ENCODE results near the gene CTNNBIP1.
"Not testable (repeated sequence)": the region's sequence is repeated elsewhere in the genome, so short reads cannot be mapped to it uniquely, and the experiment has no call there.

Gene CTNNBIP1

GRCh38 chr1:9805006-9805508 lies 105.0 kb downstream of the CTNNBIP1 start:
- Histone ChIP-seq H3K4me1 (ENCODE audit: insufficient read depth, insufficient read length) (peaks cover 6% of the 10 kb centered on the region), H3K9ac (ENCODE audit: insufficient read length, low read depth) (no peak overlapping the region), H3K36me3 (ENCODE audit: insufficient read depth, insufficient read length, low read length) (peaks cover 5% of the 10 kb centered on the region), H3K27me3 (ENCODE audit: insufficient read depth, insufficient read length) (no peaks in the 10 kb centered on the region), H3K4me3 (ENCODE audit: insufficient read length, low read depth) (no peak overlapping the region), H3K9me3 (ENCODE audit: insufficient read depth, low read length) (no peaks in the 10 kb centered on the region)
- TF ChIP-seq YY1 (IDR thresholded peaks at IDR 0.05; ENCODE audit: insufficient read depth, insufficient read length): no peak
- TF ChIP-seq ZNF274 (IDR thresholded peaks at IDR 0.05; ENCODE audit: low read depth, low read length): no peak
- TF ChIP-seq SUZ12 (IDR thresholded peaks at IDR 0.05; ENCODE audit: extremely low read depth, insufficient read depth, insufficient read length): no peak
- DNase-seq (ENCODE audit: low read depth, low spot score): no peak

- DNase-seq (ENCODE audit: low read depth, low spot score): not testable (repeated sequence)
These were observed 106.8 kb downstream of the CTNNBIP1 start for GRCh38 chr1:9803003-9803918.

GRCh38 chr1:9801909-9802308 lies 108.2 kb downstream of the CTNNBIP1 start:
- DNase-seq (ENCODE audit: low read depth, low spot score): no peak
- H3K36me3 ChIP-seq (ENCODE audit: insufficient read depth, insufficient read length, low read length): no peaks in the 10 kb centered on the region
- H3K9me3 ChIP-seq (ENCODE audit: insufficient read depth, low read length): no peaks in the 10 kb centered on the region
- H3K9ac ChIP-seq (ENCODE audit: insufficient read length, low read depth): no peak overlapping the region
- H3K4me1 ChIP-seq (ENCODE audit: insufficient read depth, insufficient read length): peaks cover 2% of the 10 kb centered on the region
- H3K27me3 ChIP-seq (ENCODE audit: insufficient read depth, insufficient read length): no peaks in the 10 kb centered on the region
- no peak overlapping the region for H3K4me3 ChIP-seq (ENCODE audit: insufficient read length, low read depth)
- TF ChIP-seq SUZ12 (IDR thresholded peaks at IDR 0.05; ENCODE audit: extremely low read depth, insufficient read depth, insufficient read length) (no peak), YY1 (IDR thresholded peaks at IDR 0.05; ENCODE audit: insufficient read depth, insufficient read length) (no peak), ZNF274 (IDR thresholded peaks at IDR 0.05; ENCODE audit: low read depth, low read length) (no peak)

More at GRCh38 chr1:9803003-9803918, 106.8 kb downstream of the CTNNBIP1 start:
- H3K36me3 ChIP-seq (ENCODE audit: insufficient read depth, insufficient read length, low read length); H3K4me3 ChIP-seq (ENCODE audit: insufficient read length, low read depth); H3K4me1 ChIP-seq (ENCODE audit: insufficient read depth, insufficient read length); H3K9ac ChIP-seq (ENCODE audit: insufficient read length, low read depth); H3K9me3 ChIP-seq (ENCODE audit: insufficient read depth, low read length); H3K27me3 ChIP-seq (ENCODE audit: insufficient read depth, insufficient read length): not testable (repeated sequence)
